Measurements from ENCODE around the gene DAAM2.

DAAM2 gene

GRCh38 chr6:39930540-39930939 is 138.4 kb downstream of the DAAM2 start:
- H3K27me3 ChIP-seq = no peaks in the 10 kb centered on the region
- no peaks in the 10 kb centered on the region for H3K4me1 ChIP-seq
- H3K9ac ChIP-seq = no peak overlapping the region
- H4K20me1 ChIP-seq = no peaks in the 10 kb centered on the region
- H3K4me3 ChIP-seq = no peak overlapping the region
- TF ChIP-seq Cebpa-rat (IDR thresholded peaks at IDR 0.05) = no peak
- H3K4me2 ChIP-seq = no peak overlapping the region
- H3K27ac ChIP-seq = no peak overlapping the region
- no peaks in the 10 kb centered on the region for H3K36me3 ChIP-seq
- no peaks in the 10 kb centered on the region for H3K9me3 ChIP-seq

- H3K9me3 ChIP-seq = no peaks in the 10 kb centered on the region
- no peaks in the 10 kb centered on the region for H4K20me1 ChIP-seq
- H3K9ac ChIP-seq = no peak overlapping the region
- H3K27ac ChIP-seq = no peak overlapping the region
- H3K4me3 ChIP-seq = no peak overlapping the region
- no peaks in the 10 kb centered on the region for H3K27me3 ChIP-seq
- no peaks in the 10 kb centered on the region for H3K36me3 ChIP-seq
- H3K4me2 ChIP-seq = no peak overlapping the region
- no peak for TF ChIP-seq Cebpa-rat (IDR thresholded peaks at IDR 0.05)
- no peaks in the 10 kb centered on the region for H3K4me1 ChIP-seq
Observed at GRCh38 chr6:39931607-39932006, 139.4 kb downstream of the DAAM2 start.

GRCh38 chr6:39932386-39932910 is 140.3 kb downstream of the DAAM2 start:
- Histone ChIP-seq H3K4me2 (no peak overlapping the region), H3K27me3 (no peaks in the 10 kb centered on the region), H4K20me1 (no peaks in the 10 kb centered on the region), H3K27ac (no peak overlapping the region), H3K4me1 (no peaks in the 10 kb centered on the region), H3K9ac (no peak overlapping the region), H3K36me3 (no peaks in the 10 kb centered on the region), H3K9me3 (no peaks in the 10 kb centered on the region), H3K4me3 (no peak overlapping the region)
- TF ChIP-seq Cebpa-rat (IDR thresholded peaks at IDR 0.05) = no peak

GRCh38 chr6:39933669-39934130 is 141.5 kb downstream of the DAAM2 start:
- no peak overlapping the region for H3K4me2 ChIP-seq

GRCh38 chr6:39934131-39934757 is 142.1 kb downstream of the DAAM2 start, which contains the start of gene MOCS1:
Gene MOCS1 (minus strand): TSS chr6:39934462. CDS start chr6:39934417, 45 bp downstream.
- no peaks in the 10 kb centered on the region for H3K36me3 ChIP-seq
- no peaks in the 10 kb centered on the region for H3K4me1 ChIP-seq
- H3K4me2 ChIP-seq = no peak within 1 kb of the TSS
- no peaks in the 10 kb centered on the region for H3K27me3 ChIP-seq
- no peaks in the 10 kb centered on the region for H4K20me1 ChIP-seq
- no peak within 1 kb of the TSS for H3K4me3 ChIP-seq
- H3K9ac ChIP-seq = no peak within 1 kb of the TSS
- no peak within 1 kb of the TSS for H3K27ac ChIP-seq
- no peak for TF ChIP-seq Cebpa-rat (IDR thresholded peaks at IDR 0.05)
- H3K9me3 ChIP-seq = no peaks in the 10 kb centered on the region

More at GRCh38 chr6:39933669-39934130, 141.5 kb downstream of the DAAM2 start:
- no peak for TF ChIP-seq Cebpa-rat (IDR thresholded peaks at IDR 0.05)
- Histone ChIP-seq H3K9me3 (no peaks in the 10 kb centered on the region), H3K27ac (no peak overlapping the region), H3K4me1 (no peaks in the 10 kb centered on the region), H4K20me1 (no peaks in the 10 kb centered on the region), H3K4me3 (no peak overlapping the region), H3K36me3 (no peaks in the 10 kb centered on the region), H3K9ac (no peak overlapping the region), H3K27me3 (no peaks in the 10 kb centered on the region)

- Histone ChIP-seq H3K9me3 (no peaks in the 10 kb centered on the region), H4K20me1 (no peaks in the 10 kb centered on the region), H3K27me3 (no peaks in the 10 kb centered on the region), H3K4me3 (no peak overlapping the region), H3K4me2 (no peak overlapping the region), H3K36me3 (no peaks in the 10 kb centered on the region), H3K27ac (no peak overlapping the region), H3K4me1 (no peaks in the 10 kb centered on the region), H3K9ac (no peak overlapping the region)
- no peak for TF ChIP-seq Cebpa-rat (IDR thresholded peaks at IDR 0.05)
Observed at GRCh38 chr6:39935241-39935640, 143.1 kb downstream of the DAAM2 start.

- H3K4me3 ChIP-seq = no peak overlapping the region
- no peak overlapping the region for H3K4me2 ChIP-seq
Observed at GRCh38 chr6:39936857-39937256, 144.7 kb downstream of the DAAM2 start.

GRCh38 chr6:39937686-39938333 is 145.6 kb downstream of the DAAM2 start:
- no peaks in the 10 kb centered on the region for H3K36me3 ChIP-seq
- TF ChIP-seq Cebpa-rat (IDR thresholded peaks at IDR 0.05) = no peak
- no peak overlapping the region for H3K4me2 ChIP-seq
- no peak overlapping the region for H3K27ac ChIP-seq
- no peaks in the 10 kb centered on the region for H3K9me3 ChIP-seq
- no peaks in the 10 kb centered on the region for H3K27me3 ChIP-seq
- no peaks in the 10 kb centered on the region for H3K4me1 ChIP-seq
- H4K20me1 ChIP-seq = no peaks in the 10 kb centered on the region
- no peak overlapping the region for H3K4me3 ChIP-seq
- no peak overlapping the region for H3K9ac ChIP-seq

More at GRCh38 chr6:39936857-39937256, 144.7 kb downstream of the DAAM2 start:
- Histone ChIP-seq H3K9me3 (no peaks in the 10 kb centered on the region), H3K27ac (no peak overlapping the region), H4K20me1 (no peaks in the 10 kb centered on the region), H3K27me3 (no peaks in the 10 kb centered on the region), H3K9ac (no peak overlapping the region), H3K4me1 (no peaks in the 10 kb centered on the region), H3K36me3 (no peaks in the 10 kb centered on the region)
- TF ChIP-seq Cebpa-rat (IDR thresholded peaks at IDR 0.05) = no peak

GRCh38 chr6:39938773-39939654 is 146.8 kb downstream of the DAAM2 start:
- Histone ChIP-seq H3K9me3 (no peaks in the 10 kb centered on the region), H3K9ac (no peak overlapping the region), H3K36me3 (no peaks in the 10 kb centered on the region), H3K4me3 (no peak overlapping the region), H3K4me1 (no peaks in the 10 kb centered on the region), H3K4me2 (no peak overlapping the region), H3K27me3 (no peaks in the 10 kb centered on the region), H4K20me1 (no peaks in the 10 kb centered on the region), H3K27ac (no peak overlapping the region)
- TF ChIP-seq Cebpa-rat (IDR thresholded peaks at IDR 0.05) = no peak
